GM21423 (cell line): ENCODE results near the gene TXNDC16.

Experiments
- ATAC-seq: cut with Tn5 transposase; IDR thresholded peaks from one replicate; pipeline ENCODE4 v1.9.1; 2021; ENCODE audit warnings: mild to moderate bottlenecking, moderate library complexity; ENCODE audit not compliant: unreplicated experiment

TXNDC16 gene

DNA sequence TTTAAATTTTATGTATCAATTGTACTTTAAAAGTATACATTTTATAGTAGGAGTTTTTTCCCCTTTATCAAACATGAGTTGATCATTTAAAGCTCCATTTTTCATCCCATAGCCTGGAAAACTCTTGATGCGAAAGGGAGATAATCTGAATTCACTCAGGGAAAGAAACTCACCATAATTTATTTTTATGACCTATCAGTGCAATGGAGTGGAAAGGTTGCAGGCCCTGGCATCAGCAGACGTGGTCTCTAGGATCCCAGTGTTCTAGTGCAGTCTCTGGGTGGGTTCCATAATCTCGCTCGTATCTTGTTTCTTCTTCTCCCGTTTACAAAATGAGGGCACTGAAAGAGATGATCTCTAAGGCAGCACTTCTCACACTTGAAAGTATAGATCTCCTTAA is 153.2 kb downstream of the TXNDC16 start:
- no peak for ATAC-seq

GRCh38 chr14:52397844-52398243 is 154.5 kb downstream of the TXNDC16 start:
- ATAC-seq, result no peak

DNA sequence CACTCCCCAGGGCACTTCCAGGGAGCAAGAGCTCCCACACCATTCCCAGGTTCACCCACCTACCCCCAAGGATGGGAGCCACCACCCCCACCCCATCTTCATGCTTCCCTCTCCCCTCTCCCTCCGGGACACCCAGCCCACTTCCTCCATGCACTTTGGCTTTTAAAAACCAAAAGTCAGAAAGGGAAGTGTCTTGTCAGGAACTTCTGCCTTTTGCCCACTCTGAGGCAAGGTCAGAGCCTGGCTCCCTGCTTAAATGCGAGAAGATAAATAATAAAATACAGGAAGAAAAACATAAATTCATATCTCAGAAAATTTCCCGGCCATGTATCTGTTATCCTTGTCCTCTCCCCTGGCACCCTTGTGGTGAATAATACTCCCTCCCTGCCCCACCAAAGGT is 156.6 kb downstream of the TXNDC16 start:
- no peak for ATAC-seq

- ATAC-seq, result no peak
Observed at GRCh38 chr14:52391881-52392615, 160.3 kb downstream of the TXNDC16 start.
